Non-pigmented ciliary epithelial cell (primary cell): ENCODE measurements around the gene CTNNA2.

Source experiments
- DNase-seq: peaks from one replicate; pipeline ENCODE4 v3.0.0-alpha.2; 2010; ENCODE audit warnings: low read depth

The CTNNA2 gene

GRCh38 chr2:80217446-80217845 lies 704.6 kb downstream of the CTNNA2 start:
- no peak for DNase-seq

GRCh38 chr2:80222644-80223043 lies 709.8 kb downstream of the CTNNA2 start:
- no peak for DNase-seq

GRCh38 chr2:80231421-80231820 lies 718.6 kb downstream of the CTNNA2 start:
- no peak for DNase-seq

- DNase-seq, result no peak
These were observed 720.5 kb downstream of the CTNNA2 start for GRCh38 chr2:80233333-80233732.

- no peak for DNase-seq
These were observed 726.0 kb downstream of the CTNNA2 start for GRCh38 chr2:80238692-80239469.

- no peak for DNase-seq
These were observed 729.6 kb downstream of the CTNNA2 start for GRCh38 chr2:80242355-80242910.

- DNase-seq, result no peak
These were observed 732.2 kb downstream of the CTNNA2 start for GRCh38 chr2:80244905-80245584.

GRCh38 chr2:80246534-80246933 lies 733.7 kb downstream of the CTNNA2 start:
- DNase-seq, result no peak

- no peak for DNase-seq
These were observed 734.5 kb downstream of the CTNNA2 start for GRCh38 chr2:80247339-80247738.

- no peak for DNase-seq
These were observed 735.3 kb downstream of the CTNNA2 start for GRCh38 chr2:80248146-80248545.

- no peak for DNase-seq
These were observed 739.6 kb downstream of the CTNNA2 start for GRCh38 chr2:80252294-80252986.

- no peak for DNase-seq
These were observed 743.3 kb downstream of the CTNNA2 start for GRCh38 chr2:80255918-80256781.

- no peak for DNase-seq
These were observed 743.9 kb downstream of the CTNNA2 start for GRCh38 chr2:80256782-80257167.

- DNase-seq, result no peak
These were observed 744.6 kb downstream of the CTNNA2 start for GRCh38 chr2:80257450-80257849.

- DNase-seq, result no peak
These were observed 745.5 kb downstream of the CTNNA2 start for GRCh38 chr2:80258341-80258740.

GRCh38 chr2:80258793-80259192 lies 745.9 kb downstream of the CTNNA2 start:
- no peak for DNase-seq

- DNase-seq, result no peak
These were observed 746.4 kb downstream of the CTNNA2 start for GRCh38 chr2:80259292-80259691.

GRCh38 chr2:80266231-80266630 lies 753.4 kb downstream of the CTNNA2 start:
- DNase-seq, result no peak

GRCh38 chr2:80269806-80270205 lies 757.0 kb downstream of the CTNNA2 start:
- no peak for DNase-seq

- no peak for DNase-seq
These were observed 767.7 kb downstream of the CTNNA2 start for GRCh38 chr2:80280598-80280997.

- no peak for DNase-seq
These were observed 768.2 kb downstream of the CTNNA2 start for GRCh38 chr2:80281049-80281448.

GRCh38 chr2:80288576-80288975 lies 775.7 kb downstream of the CTNNA2 start:
- DNase-seq, result no peak
